Uterus (tissue), 4 donors: ENCODE measurements around the gene MRPS25. TPM values are rescaled to one million over a fixed set of nuclear protein-coding genes. Genes with fewer than 3 reads are reported as not detected.

Experiments used
- DNase-seq, 2 donors: peaks; one replicate each; pipeline ENCODE4 v3.0.0-alpha.2; 2019 to 2020
- H3K27ac ChIP-seq, 2 donors: fragments of 200-600 bp; sonication (generic); 1 replicate in 1 of 2; 2 replicates in 1 of 2; pipeline ENCODE4 v1.5.1; 2016 to 2018
- H3K27me3 ChIP-seq, 2 donors: fragments of 200-600 bp; sonication (generic); one replicate each; pipeline ENCODE4 v1.5.1; 2018 to 2019; ENCODE audit warnings: control low read depth in 1 of 2
- H3K36me3 ChIP-seq, 2 donors: fragments of 200-600 bp; sonication (generic); one replicate each; pipeline ENCODE4 v1.5.1; 2019; ENCODE audit warnings: control low read depth in 1 of 2
- H3K4me1 ChIP-seq, 2 donors: fragments of 200-600 bp; sonication (generic); one replicate each; pipeline ENCODE4 v1.5.1; 2018 to 2019; ENCODE audit warnings: control low read depth in 1 of 2
- H3K4me3 ChIP-seq, 2 donors: fragments of 200-600 bp; sonication (generic); 1 replicate in 1 of 2; 2 replicates in 1 of 2; pipeline ENCODE4 v1.5.1; 2018 to 2019; ENCODE audit warnings: mild to moderate bottlenecking in 1 of 2
- H3K9me3 ChIP-seq, 2 donors: fragments of 200-600 bp; sonication (generic); one replicate each; pipeline ENCODE4 v1.5.1; 2019; ENCODE audit warnings: control low read depth in 1 of 2
- POLR2A ChIP-seq, 2 donors: fragments of 450-650 bp; IDR thresholded peaks; one replicate each; pipeline ENCODE4 v1.6.1; 2016; ENCODE audit warnings: antibody characterized with exemption in 2 of 2, mild to moderate bottlenecking in 1 of 2, moderate library complexity in 1 of 2
- intact Hi-C: fragments of 100-400 bp; cut with DNase I; formaldehyde crosslinking; loops from one replicate; pipeline ENCODE4 v1.15.1; 2023; ENCODE audit warnings: low total_unique reads
- total RNA-seq, 4 donors: library from RNA; depleted of rRNA in 3 of 4; stranded (reverse); fragments of >200 nt in 3 of 4; gene quantifications; one replicate each; pipeline versions ENCODE4 v1.1.0 to v1.2.4, GENCODE V29; 2014 to 2023
- TF ChIP-seq, protein P1 (sequence below), 4 experiments: fragments of 200-600 bp in 2 of 4; fragments of 450-650 bp in 2 of 4; sonication (generic) in 2 of 4; IDR thresholded peaks; one replicate each; pipeline ENCODE4 v1.5.1; 2016 to 2019; ENCODE audit warnings: antibody characterized with exemption in 4 of 4, mild to moderate bottlenecking in 2 of 4, moderate library complexity in 1 of 4
- donor health status: DM: yes; HTN: yes; CAD: no.

The MRPS25 gene
- total RNA-seq, 4 donors from 2014 or later = 6.2 to 49.8 (median 18.6) TPM

DNA sequence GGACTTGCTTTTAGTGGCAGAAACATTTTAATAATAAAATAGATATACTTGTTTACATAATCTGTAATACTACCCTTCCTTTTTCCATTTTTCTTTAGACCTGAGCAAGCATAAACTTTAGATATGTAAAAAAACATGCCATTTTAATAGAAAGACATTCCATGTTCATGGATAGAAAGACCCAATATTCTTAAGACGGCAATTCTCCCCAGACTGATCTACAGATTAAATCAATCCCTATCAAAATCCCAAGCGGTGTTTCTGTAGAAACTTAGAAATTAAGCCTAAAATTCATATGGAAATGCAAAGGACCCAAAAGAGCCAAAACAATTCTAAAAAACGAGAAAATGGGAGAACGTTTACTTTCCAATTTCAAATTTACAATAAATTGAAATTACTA lies 11.6 kb downstream of the MRPS25 start:
- TF ChIP-seq POLR2A (IDR thresholded peaks at IDR 0.05) = no peak
- TF ChIP-seq, protein P1, sequence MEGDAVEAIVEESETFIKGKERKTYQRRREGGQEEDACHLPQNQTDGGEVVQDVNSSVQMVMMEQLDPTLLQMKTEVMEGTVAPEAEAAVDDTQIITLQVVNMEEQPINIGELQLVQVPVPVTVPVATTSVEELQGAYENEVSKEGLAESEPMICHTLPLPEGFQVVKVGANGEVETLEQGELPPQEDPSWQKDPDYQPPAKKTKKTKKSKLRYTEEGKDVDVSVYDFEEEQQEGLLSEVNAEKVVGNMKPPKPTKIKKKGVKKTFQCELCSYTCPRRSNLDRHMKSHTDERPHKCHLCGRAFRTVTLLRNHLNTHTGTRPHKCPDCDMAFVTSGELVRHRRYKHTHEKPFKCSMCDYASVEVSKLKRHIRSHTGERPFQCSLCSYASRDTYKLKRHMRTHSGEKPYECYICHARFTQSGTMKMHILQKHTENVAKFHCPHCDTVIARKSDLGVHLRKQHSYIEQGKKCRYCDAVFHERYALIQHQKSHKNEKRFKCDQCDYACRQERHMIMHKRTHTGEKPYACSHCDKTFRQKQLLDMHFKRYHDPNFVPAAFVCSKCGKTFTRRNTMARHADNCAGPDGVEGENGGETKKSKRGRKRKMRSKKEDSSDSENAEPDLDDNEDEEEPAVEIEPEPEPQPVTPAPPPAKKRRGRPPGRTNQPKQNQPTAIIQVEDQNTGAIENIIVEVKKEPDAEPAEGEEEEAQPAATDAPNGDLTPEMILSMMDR (IDR thresholded peaks at IDR 0.05) = no peak

DNA sequence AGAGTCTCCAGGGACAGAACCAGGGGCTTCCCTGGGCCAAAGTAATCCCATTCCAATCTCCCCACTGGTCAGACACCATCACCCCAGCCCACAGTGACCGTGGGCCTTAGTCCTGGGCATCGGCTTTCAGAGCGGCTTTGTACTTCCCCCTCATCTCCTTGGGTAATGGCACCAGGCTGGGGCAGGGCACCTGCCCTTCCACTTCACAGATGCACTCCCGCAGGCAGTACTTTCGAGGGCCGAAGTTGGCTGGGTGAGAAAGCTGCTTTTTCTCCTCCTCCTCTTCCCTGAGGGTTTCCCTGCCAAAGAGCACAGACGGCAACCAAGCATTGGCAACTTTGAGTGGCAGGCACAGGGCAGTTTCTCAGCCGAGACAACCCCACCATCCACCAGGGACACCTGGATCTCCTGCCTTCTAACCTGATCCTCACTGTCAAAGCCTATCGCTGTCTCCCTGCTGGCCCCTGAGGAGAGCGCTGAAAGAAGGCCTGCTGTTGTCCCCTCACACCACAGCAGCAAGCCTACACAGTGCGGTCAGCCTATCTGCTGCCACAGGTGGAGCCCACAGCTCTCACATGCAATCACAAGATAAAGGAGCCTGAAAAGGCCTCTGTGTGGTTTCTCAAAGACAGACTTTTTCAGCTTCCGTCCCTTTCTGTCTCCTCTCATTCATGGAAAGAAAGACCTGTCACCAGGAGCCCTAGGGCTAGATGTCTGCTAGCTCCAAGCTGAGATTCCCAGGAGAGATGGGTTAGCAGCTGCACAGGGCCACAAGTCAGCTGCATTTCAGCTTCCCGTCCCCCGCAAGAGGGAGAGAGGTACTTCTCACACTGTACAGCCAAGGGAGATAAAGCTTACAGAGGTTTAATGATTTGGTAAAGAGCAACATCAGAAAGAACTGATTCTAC lies 12.5 kb downstream of the MRPS25 start:
- TF ChIP-seq, protein P1 (IDR thresholded peaks at IDR 0.05) = no peak
- TF ChIP-seq POLR2A (IDR thresholded peaks at IDR 0.05) = no peak
- no peak overlapping the region for H3K27ac ChIP-seq
- H3K4me3 ChIP-seq = no peak overlapping the region
- no peak for DNase-seq
- no peaks in the 10 kb centered on the region for H3K27me3 ChIP-seq
- intact Hi-C loops = no loop called here
- no peaks in the 10 kb centered on the region for H3K4me1 ChIP-seq
- H3K36me3 ChIP-seq = no peaks in the 10 kb centered on the region
- no peaks in the 10 kb centered on the region for H3K9me3 ChIP-seq

More for the DNA sequence above, 11.6 kb downstream of the MRPS25 start:
- Histone ChIP-seq H3K36me3 (no peaks in the 10 kb centered on the region), H3K27me3 (no peaks in the 10 kb centered on the region), H3K4me3 (no peak overlapping the region), H3K4me1 (no peaks in the 10 kb centered on the region), H3K27ac (no peak overlapping the region), H3K9me3 (no peaks in the 10 kb centered on the region)
- intact Hi-C loops = no loop called here
- no peak for DNase-seq

DNA sequence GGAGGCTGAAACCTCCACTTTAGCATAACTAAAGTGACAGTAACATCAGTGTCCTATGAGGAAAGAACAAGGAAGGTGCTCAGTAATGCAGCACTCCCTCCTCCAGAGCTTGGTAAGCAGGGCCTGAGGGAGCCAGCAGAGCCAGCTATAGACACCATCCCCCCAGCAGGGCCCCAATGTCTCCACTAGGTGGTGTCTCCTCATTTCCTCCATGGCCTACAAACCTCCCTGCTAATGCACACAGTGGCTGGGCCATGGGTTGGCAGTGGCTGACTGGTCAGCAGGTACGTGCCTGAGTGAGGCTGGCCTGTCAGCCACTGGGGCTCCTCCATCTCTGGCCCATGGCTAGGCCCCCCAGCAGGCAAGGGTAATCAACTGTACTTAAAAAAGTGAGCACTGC lies 13.6 kb downstream of the MRPS25 start:
- no peaks in the 10 kb centered on the region for H3K4me1 ChIP-seq
- DNase-seq = no peak
- intact Hi-C loops = no loop called here
- H3K27me3 ChIP-seq = no peaks in the 10 kb centered on the region
- H3K36me3 ChIP-seq = no peaks in the 10 kb centered on the region
- H3K27ac ChIP-seq = no peak overlapping the region
- TF ChIP-seq, protein P1 (IDR thresholded peaks at IDR 0.05) = peak in 1 of 4 experiments; percentile 15
- TF ChIP-seq POLR2A (IDR thresholded peaks at IDR 0.05) = no peak
- H3K9me3 ChIP-seq = no peaks in the 10 kb centered on the region
- no peak overlapping the region for H3K4me3 ChIP-seq

DNA sequence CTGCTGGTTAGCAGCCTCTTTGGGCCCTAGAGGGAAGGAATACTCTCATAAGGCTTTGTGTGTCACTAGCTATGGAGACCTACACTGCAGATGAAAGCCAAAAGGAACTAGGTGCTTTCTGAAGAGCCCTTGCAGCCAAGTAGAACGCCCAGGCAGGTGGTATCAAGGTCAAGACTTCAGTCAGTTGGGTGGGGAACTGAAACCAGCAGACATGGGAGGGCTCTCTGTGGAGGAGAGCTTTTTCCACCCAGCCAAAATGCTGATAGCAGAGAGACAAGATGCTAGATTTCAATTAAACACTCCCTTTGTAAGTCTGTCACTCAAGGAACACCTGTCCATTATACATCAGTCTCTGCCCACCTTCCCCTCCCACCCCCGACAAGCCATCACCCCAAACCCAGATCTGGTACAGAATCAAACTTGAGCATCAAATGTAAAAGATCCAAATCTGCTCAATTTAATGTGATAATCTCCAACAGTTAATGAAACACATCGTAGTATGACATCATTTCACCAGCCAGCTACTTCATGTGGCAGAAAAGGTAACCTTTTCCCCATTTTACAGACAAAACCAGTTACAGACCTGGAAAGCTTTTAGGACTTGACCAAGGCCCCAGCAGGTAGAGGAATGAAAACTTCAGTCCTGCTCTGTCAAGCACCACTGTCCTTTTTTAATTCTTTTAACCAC lies 14.6 kb downstream of the MRPS25 start:
- no peaks in the 10 kb centered on the region for H3K4me1 ChIP-seq
- TF ChIP-seq POLR2A (IDR thresholded peaks at IDR 0.05) = no peak
- TF ChIP-seq, protein P1 (IDR thresholded peaks at IDR 0.05) = no peak
- intact Hi-C loops = no loop called here
- H3K9me3 ChIP-seq = no peaks in the 10 kb centered on the region
- H3K27me3 ChIP-seq = no peaks in the 10 kb centered on the region
- no peak overlapping the region for H3K4me3 ChIP-seq
- H3K27ac ChIP-seq = no peak overlapping the region
- no peak for DNase-seq
- no peaks in the 10 kb centered on the region for H3K36me3 ChIP-seq

DNA sequence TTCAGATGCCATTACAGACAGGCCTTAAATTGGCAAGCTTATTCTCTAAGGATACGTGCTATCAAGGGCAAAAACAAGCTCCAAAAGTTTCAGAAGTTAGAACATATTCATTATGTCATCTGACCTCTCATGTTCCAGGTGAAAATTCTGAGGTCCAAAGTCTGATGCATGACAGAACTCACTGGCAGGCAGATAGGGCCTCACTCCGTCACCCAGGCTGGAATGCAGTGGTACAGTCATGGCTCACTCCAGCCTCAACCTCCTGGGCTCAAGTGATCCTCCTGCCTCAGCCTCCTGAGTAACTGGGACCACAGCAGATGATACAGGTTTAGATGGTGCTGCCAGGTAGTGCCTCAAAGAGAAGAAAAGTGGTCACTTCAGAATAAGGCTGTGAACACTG lies 15.5 kb downstream of the MRPS25 start:
- no peak for DNase-seq
- H3K4me3 ChIP-seq = no peak overlapping the region
- H3K36me3 ChIP-seq = no peaks in the 10 kb centered on the region
- intact Hi-C loops = no loop called here
- no peaks in the 10 kb centered on the region for H3K27me3 ChIP-seq
- H3K4me1 ChIP-seq = no peaks in the 10 kb centered on the region
- H3K27ac ChIP-seq = no peak overlapping the region
- no peaks in the 10 kb centered on the region for H3K9me3 ChIP-seq
- TF ChIP-seq POLR2A (IDR thresholded peaks at IDR 0.05) = no peak
- TF ChIP-seq, protein P1 (IDR thresholded peaks at IDR 0.05) = no peak
